ENCODE measurements around the gene DDX51. TPM values are rescaled to one million over a fixed set of nuclear protein-coding genes. Genes with fewer than 3 reads are reported as not detected.

The DDX51 gene
- polyA plus RNA-seq, 2 of the 4 experiments (the other 2 are of a cell fraction) = 10.2 to 22.6 TPM

GRCh38 chr12:132114667-132115066, 29.5 kb downstream of the DDX51 start:
- Histone ChIP-seq H3K4me3 (no peak overlapping the region), H3K4me2 (no peak overlapping the region), H3K9me3 (no peaks in the 10 kb centered on the region), H3K4me1 (no peaks in the 10 kb centered on the region), H3K27ac (no peak overlapping the region)
- 87% methylated on average over 6 of the region's 6 CpGs for WGBS (ENCODE audit: missing lambda C conversion rate)
- ChIA-PET POLR2A (no interaction called here), CTCF (no interaction called here)
- no peak for FAIRE-seq
- no peak for ATAC-seq
- TF ChIP-seq, protein P1, sequence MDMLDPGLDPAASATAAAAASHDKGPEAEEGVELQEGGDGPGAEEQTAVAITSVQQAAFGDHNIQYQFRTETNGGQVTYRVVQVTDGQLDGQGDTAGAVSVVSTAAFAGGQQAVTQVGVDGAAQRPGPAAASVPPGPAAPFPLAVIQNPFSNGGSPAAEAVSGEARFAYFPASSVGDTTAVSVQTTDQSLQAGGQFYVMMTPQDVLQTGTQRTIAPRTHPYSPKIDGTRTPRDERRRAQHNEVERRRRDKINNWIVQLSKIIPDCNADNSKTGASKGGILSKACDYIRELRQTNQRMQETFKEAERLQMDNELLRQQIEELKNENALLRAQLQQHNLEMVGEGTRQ (IDR thresholded peaks at IDR 0.05) = no peak
- no peak for TF ChIP-seq FOSB (CRISPR knock-in tag; IDR thresholded peaks at IDR 0.05)
- no peak for TF ChIP-seq MYC (IDR thresholded peaks at IDR 0.05; ENCODE audit: borderline replicate concordance, low read length)
- no peak for TF ChIP-seq CEBPB (IDR thresholded peaks at IDR 0.05)
- TF ChIP-seq, protein P2, sequence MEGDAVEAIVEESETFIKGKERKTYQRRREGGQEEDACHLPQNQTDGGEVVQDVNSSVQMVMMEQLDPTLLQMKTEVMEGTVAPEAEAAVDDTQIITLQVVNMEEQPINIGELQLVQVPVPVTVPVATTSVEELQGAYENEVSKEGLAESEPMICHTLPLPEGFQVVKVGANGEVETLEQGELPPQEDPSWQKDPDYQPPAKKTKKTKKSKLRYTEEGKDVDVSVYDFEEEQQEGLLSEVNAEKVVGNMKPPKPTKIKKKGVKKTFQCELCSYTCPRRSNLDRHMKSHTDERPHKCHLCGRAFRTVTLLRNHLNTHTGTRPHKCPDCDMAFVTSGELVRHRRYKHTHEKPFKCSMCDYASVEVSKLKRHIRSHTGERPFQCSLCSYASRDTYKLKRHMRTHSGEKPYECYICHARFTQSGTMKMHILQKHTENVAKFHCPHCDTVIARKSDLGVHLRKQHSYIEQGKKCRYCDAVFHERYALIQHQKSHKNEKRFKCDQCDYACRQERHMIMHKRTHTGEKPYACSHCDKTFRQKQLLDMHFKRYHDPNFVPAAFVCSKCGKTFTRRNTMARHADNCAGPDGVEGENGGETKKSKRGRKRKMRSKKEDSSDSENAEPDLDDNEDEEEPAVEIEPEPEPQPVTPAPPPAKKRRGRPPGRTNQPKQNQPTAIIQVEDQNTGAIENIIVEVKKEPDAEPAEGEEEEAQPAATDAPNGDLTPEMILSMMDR (IDR thresholded peaks at IDR 0.05) = no peak
- TF ChIP-seq ZC3H11A (IDR thresholded peaks at IDR 0.05) = no peak
- no peak for TF ChIP-seq SREBF2 (IDR thresholded peaks at IDR 0.05)
- no peak for TF ChIP-seq ZSCAN20 (CRISPR knock-in tag; IDR thresholded peaks at IDR 0.05)
- no peak for TF ChIP-seq RARB (CRISPR knock-in tag; IDR thresholded peaks at IDR 0.05)
- TF ChIP-seq, protein P3, sequence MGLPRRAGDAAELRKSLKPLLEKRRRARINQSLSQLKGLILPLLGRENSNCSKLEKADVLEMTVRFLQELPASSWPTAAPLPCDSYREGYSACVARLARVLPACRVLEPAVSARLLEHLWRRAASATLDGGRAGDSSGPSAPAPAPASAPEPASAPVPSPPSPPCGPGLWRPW (IDR thresholded peaks at IDR 0.05) = no peak
- TF ChIP-seq, protein P4, sequence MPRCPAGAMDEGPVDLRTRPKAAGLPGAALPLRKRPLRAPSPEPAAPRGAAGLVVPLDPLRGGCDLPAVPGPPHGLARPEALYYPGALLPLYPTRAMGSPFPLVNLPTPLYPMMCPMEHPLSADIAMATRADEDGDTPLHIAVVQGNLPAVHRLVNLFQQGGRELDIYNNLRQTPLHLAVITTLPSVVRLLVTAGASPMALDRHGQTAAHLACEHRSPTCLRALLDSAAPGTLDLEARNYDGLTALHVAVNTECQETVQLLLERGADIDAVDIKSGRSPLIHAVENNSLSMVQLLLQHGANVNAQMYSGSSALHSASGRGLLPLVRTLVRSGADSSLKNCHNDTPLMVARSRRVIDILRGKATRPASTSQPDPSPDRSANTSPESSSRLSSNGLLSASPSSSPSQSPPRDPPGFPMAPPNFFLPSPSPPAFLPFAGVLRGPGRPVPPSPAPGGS (IDR thresholded peaks at IDR 0.05) = no peak
- TF ChIP-seq NPAS2 (CRISPR knock-in tag; IDR thresholded peaks at IDR 0.05; ENCODE audit: borderline replicate concordance) = no peak
- no peak for TF ChIP-seq POLR2A (IDR thresholded peaks at IDR 0.05; ENCODE audit: low read length)
- DNase-seq (ENCODE audit: low read depth in 1 of 2, low spot score in 1 of 2) = no peak

DNA sequence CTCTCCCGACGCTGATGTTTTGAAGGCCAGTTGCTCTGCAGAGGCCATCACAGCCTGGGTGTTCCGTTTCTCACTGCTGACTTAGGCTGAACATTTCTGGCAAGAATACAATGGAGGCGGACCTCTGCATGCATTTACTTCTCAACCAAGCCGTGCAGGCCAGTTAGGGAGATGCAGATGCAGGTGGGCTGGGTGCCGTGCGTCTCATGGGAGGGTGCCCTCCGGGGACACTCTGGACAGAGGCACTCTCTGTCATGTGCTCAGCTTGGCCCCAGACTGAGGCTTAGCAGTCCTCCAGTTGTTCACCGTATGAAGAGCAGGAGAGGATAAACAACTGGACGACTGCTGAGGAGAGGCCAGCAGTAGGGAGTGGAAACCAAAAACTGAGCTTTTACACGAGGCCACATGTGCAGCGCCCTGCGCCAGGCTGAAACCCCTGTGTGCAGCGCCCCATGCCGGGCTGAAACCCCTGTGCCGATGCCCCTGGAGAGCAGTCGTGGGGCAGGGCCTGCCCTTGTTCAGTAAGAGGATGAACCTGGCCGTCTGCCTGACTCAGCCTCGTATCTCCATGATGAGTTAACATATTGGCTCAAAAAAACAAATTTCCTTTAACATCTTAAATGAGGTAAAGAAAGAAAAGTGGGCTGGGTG, 32.3 kb downstream of the DDX51 start:
- TF ChIP-seq JUN (IDR thresholded peaks at IDR 0.05) (no peak), RCOR1 (IDR thresholded peaks at IDR 0.05; ENCODE audit: low read depth, low read length) (no peak), RAD21 (conservative IDR thresholded peaks at IDR 0.05 in 1 of 2, IDR thresholded peaks at IDR 0.05 in 1 of 2) (no peak), TP53 (CRISPR knock-in tag; IDR thresholded peaks at IDR 0.05) (no peak), SMC3 (IDR thresholded peaks at IDR 0.05) (no peak)
- Histone ChIP-seq H3K4me2 (no peak overlapping the region), H3K27ac (no peak overlapping the region), H3K4me3 (no peak overlapping the region), H3K9me3 (no peaks in the 10 kb centered on the region), H3K4me1 (no peaks in the 10 kb centered on the region)
- no peak for ATAC-seq
- ChIA-PET POLR2A (no interaction called here), CTCF (no interaction called here)
- WGBS (ENCODE audit: missing lambda C conversion rate) = 89% methylated on average over 18 of the region's 19 CpGs
- FAIRE-seq = no peak
- no peak for DNase-seq (ENCODE audit: low read depth in 1 of 2, low spot score in 1 of 2)

GRCh38 chr12:132110677-132111076, 33.4 kb downstream of the DDX51 start:
- DNase-seq (ENCODE audit: low read depth in 1 of 2, low spot score in 1 of 2) = no peak
- Histone ChIP-seq H3K4me2 (no peak overlapping the region), H3K27ac (no peak overlapping the region), H3K9me3 (no peaks in the 10 kb centered on the region), H3K4me3 (no peak overlapping the region), H3K4me1 (no peaks in the 10 kb centered on the region)
- POLR2A ChIA-PET = no interaction called here
- ATAC-seq = no peak
- 59% methylated on average over 3 of the region's 3 CpGs for WGBS (ENCODE audit: missing lambda C conversion rate)
- TF ChIP-seq KDM5A (IDR thresholded peaks at IDR 0.05) = no peak
- no peak for TF ChIP-seq ZFP36 (IDR thresholded peaks at IDR 0.05; ENCODE audit: borderline replicate concordance, partially characterized antibody)
- TF ChIP-seq ESRRA (IDR thresholded peaks at IDR 0.05; ENCODE audit: borderline replicate concordance, low read length) = no peak
- no peak for TF ChIP-seq KDM1A (IDR thresholded peaks at IDR 0.05; ENCODE audit: low read depth)
- TF ChIP-seq HOXB5 (CRISPR knock-in tag; IDR thresholded peaks at IDR 0.05) = no peak
- no peak for TF ChIP-seq CEBPB (IDR thresholded peaks at IDR 0.05)
- TF ChIP-seq FOSB (CRISPR knock-in tag; IDR thresholded peaks at IDR 0.05) = no peak
- TF ChIP-seq POLR2AphosphoS2 (conservative IDR thresholded peaks at IDR 0.05; ENCODE audit: low read length) = no peak
- TF ChIP-seq, protein P3 (IDR thresholded peaks at IDR 0.05) = no peak
- no peak for TF ChIP-seq RAD21 (conservative IDR thresholded peaks at IDR 0.05 in 1 of 2, IDR thresholded peaks at IDR 0.05 in 1 of 2)
- no peak for TF ChIP-seq NR3C1 (IDR thresholded peaks at IDR 0.05)
- no peak for TF ChIP-seq POLR2A (IDR thresholded peaks at IDR 0.05; ENCODE audit: low read length)
- no peak for TF ChIP-seq HOXA7 (CRISPR knock-in tag; IDR thresholded peaks at IDR 0.05)
- TF ChIP-seq RNF2 (IDR thresholded peaks at IDR 0.05; ENCODE audit: borderline replicate concordance, low read depth) = no peak
- no peak for TF ChIP-seq GATA3 (IDR thresholded peaks at IDR 0.05; ENCODE audit: borderline replicate concordance)
- FAIRE-seq = no peak
- CTCF ChIA-PET = no interaction called here

Measured in A549 (cell line).